Activated CD4-positive, alpha-beta T cell treated with anti-CD3 and anti-CD28 coated beads, Interleukin-2, amount 10 ng/mL, durations not matched to agents 24 days and 14 days (primary cell): ENCODE data around the gene SFSWAP. TPM values are rescaled to one million over a fixed set of nuclear protein-coding genes. Genes with fewer than 3 reads are reported as not detected.

ENCODE experiments used
- DNase-seq: peaks from one replicate; pipeline ENCODE4 v3.0.0; 2022
- H3K27ac Mint-ChIP-seq: one replicate; pipeline ENCODE4 v1.8.0; 2022; ENCODE audit warnings: mild to moderate bottlenecking, mixed read lengths
- H3K27me3 Mint-ChIP-seq: one replicate; pipeline ENCODE4 v1.8.0; 2022; ENCODE audit warnings: mixed read lengths
- H3K36me3 Mint-ChIP-seq: one replicate; pipeline ENCODE4 v1.8.0; 2022; ENCODE audit warnings: low read depth, mild to moderate bottlenecking, mixed read lengths
- H3K4me1 Mint-ChIP-seq: one replicate; pipeline ENCODE4 v1.8.0; 2021; ENCODE audit warnings: mixed read lengths
- H3K4me3 Mint-ChIP-seq: one replicate; pipeline ENCODE4 v1.8.0; 2022; ENCODE audit warnings: mild to moderate bottlenecking, moderate library complexity, mixed read lengths
- H3K9me3 Mint-ChIP-seq: one replicate; pipeline ENCODE4 v1.8.0; 2021; ENCODE audit warnings: mixed read lengths
- intact Hi-C: fragments of 100-400 bp; cut with micrococcal nuclease; formaldehyde crosslinking; loops from one replicate; pipeline ENCODE4 v1.15.1; 2023
- total RNA-seq: library from RNA; stranded (reverse); gene quantifications from 2 replicates; pipeline ENCODE4 v1.2.3, GENCODE V29; 2022

The SFSWAP gene
- total RNA-seq, 1 donor from 2014 or later: 74.4 TPM

GRCh38 chr12:131683266-131684014, 27.4 kb upstream of the SFSWAP start:
- intact Hi-C loops: loop anchor here (2.0 kb wide), 1 partner anchor 27 kb away; the partner anchor contains the start of gene SFSWAP
- no peak for DNase-seq
- H3K27me3 Mint-ChIP-seq: peaks cover 3% of the 10 kb centered on the region
- peak overlapping the region; percentile 75 for H3K27ac Mint-ChIP-seq
- no peak overlapping the region for H3K4me3 Mint-ChIP-seq
- peaks cover 11% of the 10 kb centered on the region for H3K9me3 Mint-ChIP-seq
- no peaks in the 10 kb centered on the region for H3K36me3 Mint-ChIP-seq
- H3K4me1 Mint-ChIP-seq: peaks cover 16% of the 10 kb centered on the region

DNA sequence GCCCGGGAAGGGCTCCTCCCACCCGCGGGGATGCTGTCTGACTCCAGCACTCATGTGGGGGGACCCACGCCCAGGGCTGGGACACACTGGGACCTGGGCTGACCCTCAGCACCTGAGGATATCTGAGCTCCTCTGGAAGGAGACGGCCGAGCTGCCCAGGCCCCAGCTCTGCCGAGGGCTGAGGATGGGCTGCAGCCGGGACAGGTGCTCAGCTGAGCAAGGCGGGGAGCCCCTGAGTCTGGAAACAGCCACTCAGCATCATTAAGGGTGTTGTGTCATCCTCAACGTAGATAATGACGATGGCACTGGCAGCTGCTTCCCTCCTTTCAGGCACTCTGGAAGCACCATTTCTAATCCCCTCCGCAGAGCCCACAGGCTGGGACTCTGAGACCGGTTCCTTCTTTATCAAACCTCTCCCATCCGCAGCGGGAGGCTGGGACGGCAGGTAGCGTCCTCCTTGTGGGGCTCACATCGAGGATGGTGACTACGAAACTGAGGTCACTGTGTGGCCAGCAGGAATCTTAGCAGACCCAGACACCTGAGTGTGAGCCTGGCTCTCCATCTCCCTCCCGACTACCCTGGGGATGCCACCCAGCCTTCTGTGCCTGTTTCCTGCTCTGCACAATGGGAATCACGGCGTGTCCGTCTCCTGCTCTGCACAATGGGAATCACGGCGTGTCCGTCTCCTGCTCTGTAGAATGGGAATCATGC, 26.7 kb upstream of the SFSWAP start:
- no peak for DNase-seq
- intact Hi-C loops: no loop called here
- Mint-ChIP-seq H3K36me3 (no peaks in the 10 kb centered on the region), H3K4me1 (peaks cover 16% of the 10 kb centered on the region), H3K4me3 (no peak overlapping the region), H3K27ac (no peak overlapping the region), H3K27me3 (peaks cover 3% of the 10 kb centered on the region), H3K9me3 (peaks cover 19% of the 10 kb centered on the region)

- DNase-seq: no peak
- intact Hi-C loops: no loop called here
- no peak overlapping the region for H3K4me3 Mint-ChIP-seq
- H3K36me3 Mint-ChIP-seq: no peaks in the 10 kb centered on the region
- peaks cover 7% of the 10 kb centered on the region for H3K4me1 Mint-ChIP-seq
- peaks cover 20% of the 10 kb centered on the region for H3K9me3 Mint-ChIP-seq
- H3K27ac Mint-ChIP-seq: no peak overlapping the region
- no peaks in the 10 kb centered on the region for H3K27me3 Mint-ChIP-seq
These were observed 23.4 kb upstream of the SFSWAP start for GRCh38 chr12:131687346-131688125.

DNA sequence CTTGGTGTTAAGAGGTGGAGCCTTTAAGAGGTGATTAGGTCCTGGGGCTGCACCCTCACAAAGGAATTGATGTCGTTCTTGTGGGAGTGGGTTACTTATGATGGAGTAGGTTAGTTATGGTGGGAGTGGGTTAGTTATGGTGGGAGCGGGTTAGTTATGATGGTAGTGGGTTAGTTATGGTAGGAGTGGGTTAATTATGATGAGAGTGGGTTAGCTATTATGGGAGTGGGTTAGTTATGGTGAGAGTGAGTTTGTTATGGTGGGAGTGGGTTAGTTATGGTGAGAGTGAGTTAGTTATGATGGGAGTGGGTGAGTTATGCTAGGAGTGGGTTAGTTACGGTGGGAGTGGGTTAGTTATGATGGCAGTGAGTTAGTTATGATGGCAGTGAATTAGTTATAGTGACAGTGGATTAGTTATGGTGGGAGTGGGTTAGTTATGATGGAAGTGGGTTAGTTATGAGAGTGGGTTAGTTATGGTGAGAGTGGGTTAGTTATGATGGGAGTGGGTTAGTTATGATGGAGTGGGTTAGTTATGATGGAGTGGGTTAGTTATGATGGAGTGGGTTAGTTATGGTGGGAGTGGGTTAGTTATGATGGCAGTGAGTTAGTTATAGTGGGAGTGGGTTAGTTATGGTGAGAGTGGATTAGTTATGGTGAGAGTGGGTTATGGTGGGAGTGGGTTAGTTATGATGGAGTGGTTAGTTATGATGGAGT, 22.6 kb upstream of the SFSWAP start:
- no peak for DNase-seq
- Mint-ChIP-seq H3K9me3 (peaks cover 16% of the 10 kb centered on the region), H3K4me1 (no peaks in the 10 kb centered on the region), H3K27ac (no peak overlapping the region), H3K27me3 (no peaks in the 10 kb centered on the region), H3K36me3 (no peaks in the 10 kb centered on the region), H3K4me3 (no peak overlapping the region)
- intact Hi-C loops: no loop called here

DNA sequence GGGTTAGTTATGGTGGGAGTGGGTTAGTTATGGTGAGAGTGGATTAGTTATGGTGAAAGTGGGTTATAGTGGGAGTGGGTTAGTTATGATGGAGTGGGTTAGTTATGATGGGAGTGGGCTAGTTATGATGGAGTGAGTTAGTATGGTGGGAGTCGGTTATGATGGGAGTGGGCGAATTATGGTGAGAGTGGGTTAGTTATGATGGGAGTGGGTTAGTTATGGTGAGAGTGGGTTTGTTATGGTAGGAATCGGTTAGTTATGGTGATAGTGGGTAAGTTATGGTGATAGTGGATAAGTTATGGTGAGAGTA, 22.1 kb upstream of the SFSWAP start:
- intact Hi-C loops: no loop called here

DNA sequence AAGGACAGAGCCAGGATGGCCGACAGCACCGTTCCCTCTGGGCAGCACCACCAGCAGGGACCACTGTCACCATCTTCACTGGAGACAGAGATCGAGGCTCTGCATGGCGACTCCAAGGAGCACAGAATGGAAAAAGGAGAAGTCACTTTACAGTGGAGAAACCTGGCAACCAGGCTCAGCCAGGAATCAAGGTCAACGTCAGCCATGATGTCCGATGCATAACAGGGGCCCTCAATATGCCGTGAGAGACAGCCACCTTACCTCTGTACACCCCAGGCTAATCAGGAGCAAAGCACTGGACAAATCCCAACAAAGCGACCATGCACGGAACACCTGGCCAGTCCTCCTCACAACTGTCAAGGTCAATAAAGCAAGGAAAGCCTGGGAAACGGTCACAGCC, 20.6 kb upstream of the SFSWAP start:
- no peak for DNase-seq
- Mint-ChIP-seq H3K9me3 (peaks cover 16% of the 10 kb centered on the region), H3K36me3 (no peaks in the 10 kb centered on the region), H3K4me1 (no peaks in the 10 kb centered on the region), H3K27ac (no peak overlapping the region), H3K27me3 (no peaks in the 10 kb centered on the region), H3K4me3 (no peak overlapping the region)
- intact Hi-C loops: no loop called here

More for the DNA sequence above, 22.1 kb upstream of the SFSWAP start:
- H3K4me3 Mint-ChIP-seq: no peak overlapping the region
- H3K27me3 Mint-ChIP-seq: no peaks in the 10 kb centered on the region
- no peak overlapping the region for H3K27ac Mint-ChIP-seq
- peaks cover 16% of the 10 kb centered on the region for H3K9me3 Mint-ChIP-seq
- no peaks in the 10 kb centered on the region for H3K36me3 Mint-ChIP-seq
- no peak for DNase-seq
- H3K4me1 Mint-ChIP-seq: no peaks in the 10 kb centered on the region

- DNase-seq: no peak
- H3K4me3 Mint-ChIP-seq: no peak overlapping the region
- intact Hi-C loops: no loop called here
- H3K27ac Mint-ChIP-seq: no peak overlapping the region
- no peaks in the 10 kb centered on the region for H3K4me1 Mint-ChIP-seq
- H3K36me3 Mint-ChIP-seq: no peaks in the 10 kb centered on the region
- H3K27me3 Mint-ChIP-seq: no peaks in the 10 kb centered on the region
- H3K9me3 Mint-ChIP-seq: peaks cover 16% of the 10 kb centered on the region
These were observed 18.5 kb upstream of the SFSWAP start for GRCh38 chr12:131692431-131692830.

DNA sequence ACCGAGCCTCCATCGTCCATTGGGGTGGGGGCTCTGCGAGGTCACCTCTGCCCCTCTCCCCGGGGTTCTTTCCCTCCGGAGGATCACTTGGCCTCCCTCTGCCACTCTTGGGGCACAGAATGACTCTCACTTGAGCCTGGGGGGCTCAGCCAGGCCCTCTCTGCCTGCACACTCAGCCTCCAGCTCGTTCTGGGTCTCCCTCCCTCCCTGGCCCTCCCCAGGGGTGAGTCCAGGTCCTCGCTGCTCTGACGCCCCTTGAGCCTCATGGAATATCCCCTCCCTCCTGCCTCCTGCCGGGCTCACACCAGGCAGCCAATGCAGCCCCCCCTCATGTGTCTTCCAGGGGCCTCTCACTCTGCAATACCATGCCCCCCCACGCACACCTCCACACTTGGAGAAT, 17.7 kb upstream of the SFSWAP start:
- peaks cover 12% of the 10 kb centered on the region for H3K9me3 Mint-ChIP-seq
- H3K36me3 Mint-ChIP-seq: no peaks in the 10 kb centered on the region
- intact Hi-C loops: no loop called here
- no peak overlapping the region for H3K4me3 Mint-ChIP-seq
- no peaks in the 10 kb centered on the region for H3K4me1 Mint-ChIP-seq
- H3K27ac Mint-ChIP-seq: no peak overlapping the region
- DNase-seq: no peak
- H3K27me3 Mint-ChIP-seq: no peaks in the 10 kb centered on the region

DNA sequence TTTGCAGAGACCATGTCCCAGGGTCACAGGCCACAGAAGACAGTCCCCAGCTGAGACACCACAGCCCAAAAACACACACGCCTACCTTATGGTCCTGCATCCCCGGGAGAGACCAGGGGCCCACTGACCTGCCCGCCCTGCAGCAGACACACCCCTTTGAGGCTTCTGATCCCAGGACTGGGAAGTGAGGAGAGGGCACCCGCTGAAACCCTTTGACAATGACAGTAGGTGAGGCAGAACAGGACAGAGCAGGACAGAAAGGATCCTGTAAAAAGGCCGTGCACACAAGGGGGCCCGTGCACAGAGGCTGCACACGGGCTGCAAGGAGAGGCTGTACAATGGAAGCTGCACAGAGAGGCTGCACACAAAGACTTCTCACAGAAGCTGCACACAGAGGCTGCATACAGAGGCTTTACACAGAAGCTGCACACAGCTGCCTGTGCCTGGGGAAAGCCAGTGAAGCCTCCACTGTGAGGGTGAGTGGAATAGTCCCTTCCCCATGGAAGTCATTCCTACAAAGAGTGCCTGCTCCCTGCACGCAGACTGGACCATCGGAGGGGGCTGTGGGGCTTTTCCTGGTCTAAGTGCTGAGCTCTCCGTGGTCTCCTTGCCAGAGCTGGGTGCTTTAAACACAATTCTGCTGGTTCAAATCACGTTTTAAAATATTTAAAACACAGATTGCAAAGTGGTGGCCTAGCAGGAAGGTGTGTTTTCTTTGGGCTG, 16.6 kb upstream of the SFSWAP start:
- no peaks in the 10 kb centered on the region for H3K36me3 Mint-ChIP-seq

DNA sequence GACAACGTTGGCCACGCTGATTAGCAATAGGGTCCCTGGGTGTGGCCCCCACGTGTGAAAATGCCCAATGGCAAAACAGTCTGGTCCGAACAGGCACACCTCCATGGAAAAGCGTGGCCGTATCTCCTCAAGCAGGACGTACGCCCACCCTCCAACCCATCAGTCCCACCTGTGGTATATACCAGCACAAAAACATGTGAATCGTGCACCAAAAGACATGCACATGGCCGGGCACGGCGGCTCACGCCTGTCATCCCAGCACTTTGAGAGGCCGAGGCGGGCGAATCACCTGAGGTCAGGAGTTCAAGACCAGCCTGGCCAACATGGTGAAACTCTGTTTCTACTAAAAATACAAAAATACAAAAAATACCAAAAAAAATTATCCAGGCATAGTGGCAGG, 14.9 kb upstream of the SFSWAP start:
- intact Hi-C loops: no loop called here

More for the DNA sequence above, 16.6 kb upstream of the SFSWAP start:
- peaks cover 1% of the 10 kb centered on the region for H3K9me3 Mint-ChIP-seq
- H3K27ac Mint-ChIP-seq: no peak overlapping the region
- H3K4me3 Mint-ChIP-seq: no peak overlapping the region
- DNase-seq: no peak
- H3K4me1 Mint-ChIP-seq: no peaks in the 10 kb centered on the region
- intact Hi-C loops: no loop called here
- no peaks in the 10 kb centered on the region for H3K27me3 Mint-ChIP-seq

GRCh38 chr12:131698286-131698685, 12.6 kb upstream of the SFSWAP start:
- intact Hi-C loops: no loop called here
- Mint-ChIP-seq H3K27ac (no peak overlapping the region), H3K4me3 (no peak overlapping the region), H3K36me3 (no peaks in the 10 kb centered on the region), H3K27me3 (no peaks in the 10 kb centered on the region), H3K9me3 (no peaks in the 10 kb centered on the region), H3K4me1 (no peaks in the 10 kb centered on the region)
- DNase-seq: no peak

More for the DNA sequence above, 14.9 kb upstream of the SFSWAP start:
- Mint-ChIP-seq H3K36me3 (no peaks in the 10 kb centered on the region), H3K9me3 (no peaks in the 10 kb centered on the region), H3K27ac (no peak overlapping the region), H3K4me1 (no peaks in the 10 kb centered on the region), H3K27me3 (no peaks in the 10 kb centered on the region), H3K4me3 (no peak overlapping the region)
- no peak for DNase-seq

DNA sequence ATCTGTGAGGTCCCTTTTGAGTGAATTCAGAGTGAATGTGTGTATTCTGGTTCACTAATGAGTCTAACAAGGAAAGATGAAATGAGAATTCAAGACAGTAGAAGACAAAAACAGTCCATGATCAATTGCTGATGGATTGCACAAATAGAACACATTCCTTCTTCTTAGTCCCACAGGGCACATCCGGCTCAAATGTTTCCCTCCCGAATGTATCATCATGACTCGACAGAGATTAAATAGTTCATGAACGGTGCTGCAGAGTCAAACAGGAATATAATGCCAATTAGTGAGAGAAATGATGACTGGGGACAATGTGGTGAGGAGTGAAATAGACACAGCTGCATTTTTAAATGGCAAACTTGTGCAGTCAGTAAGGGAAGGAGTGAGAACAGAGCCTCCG, 11.5 kb upstream of the SFSWAP start:
- no peak overlapping the region for H3K27ac Mint-ChIP-seq
- intact Hi-C loops: no loop called here
- DNase-seq: no peak
- H3K4me3 Mint-ChIP-seq: no peak overlapping the region
- H3K36me3 Mint-ChIP-seq: no peaks in the 10 kb centered on the region
- no peaks in the 10 kb centered on the region for H3K4me1 Mint-ChIP-seq
- H3K9me3 Mint-ChIP-seq: no peaks in the 10 kb centered on the region
- no peaks in the 10 kb centered on the region for H3K27me3 Mint-ChIP-seq

- Mint-ChIP-seq H3K27ac (no peak overlapping the region), H3K4me3 (no peak overlapping the region), H3K27me3 (peaks cover 4% of the 10 kb centered on the region), H3K4me1 (no peaks in the 10 kb centered on the region), H3K36me3 (no peaks in the 10 kb centered on the region), H3K9me3 (peaks cover 6% of the 10 kb centered on the region)
- DNase-seq: no peak
- intact Hi-C loops: no loop called here
These were observed 10.6 kb upstream of the SFSWAP start for GRCh38 chr12:131700271-131700670.
